ENCODE data around the gene SPEF2.
"Not testable (repeated sequence)": the region's sequence is repeated elsewhere in the genome, so short reads cannot be mapped to it uniquely, and the experiment has no call there.

The SPEF2 gene

GRCh38 chr5:35651002-35651756 lies 33.5 kb downstream of the SPEF2 start:
- peak; percentile 21 for DNase-seq (ENCODE audit: low spot score)

- DNase-seq (ENCODE audit: low spot score) = no peak
Measured at GRCh38 chr5:35656721-35657120, 39.1 kb downstream of the SPEF2 start.

- DNase-seq (ENCODE audit: low spot score) = no peak
Measured at GRCh38 chr5:35657877-35658276, 40.2 kb downstream of the SPEF2 start.

- DNase-seq (ENCODE audit: low spot score) = no peak
Measured at GRCh38 chr5:35659556-35659955, 41.9 kb downstream of the SPEF2 start.

GRCh38 chr5:35660451-35660850 lies 42.8 kb downstream of the SPEF2 start:
- DNase-seq (ENCODE audit: low spot score) = no peak

GRCh38 chr5:35664584-35664983 lies 46.9 kb downstream of the SPEF2 start:
- DNase-seq (ENCODE audit: low spot score) = no peak

- no peak for DNase-seq (ENCODE audit: low spot score)
Measured at GRCh38 chr5:35665096-35665495, 47.4 kb downstream of the SPEF2 start.

GRCh38 chr5:35668319-35668718 lies 50.7 kb downstream of the SPEF2 start:
- no peak for DNase-seq (ENCODE audit: low spot score)

- no peak for DNase-seq (ENCODE audit: low spot score)
Measured at GRCh38 chr5:35668794-35669193, 51.1 kb downstream of the SPEF2 start.

GRCh38 chr5:35671541-35672295 lies 54.1 kb downstream of the SPEF2 start:
- no peak for DNase-seq (ENCODE audit: low spot score)

- not testable (repeated sequence) for DNase-seq (ENCODE audit: low spot score)
Measured at GRCh38 chr5:35672296-35672655, 54.6 kb downstream of the SPEF2 start.

GRCh38 chr5:35672995-35673394 lies 55.3 kb downstream of the SPEF2 start:
- no peak for DNase-seq (ENCODE audit: low spot score)

- DNase-seq (ENCODE audit: low spot score) = no peak
Measured at GRCh38 chr5:35674049-35674448, 56.4 kb downstream of the SPEF2 start.

GRCh38 chr5:35675392-35675791 lies 57.7 kb downstream of the SPEF2 start:
- DNase-seq (ENCODE audit: low spot score) = no peak

GRCh38 chr5:35677878-35678277 lies 60.2 kb downstream of the SPEF2 start:
- no peak for DNase-seq (ENCODE audit: low spot score)

- no peak for DNase-seq (ENCODE audit: low spot score)
Measured at GRCh38 chr5:35678661-35679060, 61.0 kb downstream of the SPEF2 start.

GRCh38 chr5:35679357-35679756 lies 61.7 kb downstream of the SPEF2 start:
- DNase-seq (ENCODE audit: low spot score) = no peak

GRCh38 chr5:35681911-35682310 lies 64.2 kb downstream of the SPEF2 start:
- no peak for DNase-seq (ENCODE audit: low spot score)

- DNase-seq (ENCODE audit: low spot score) = no peak
Measured at GRCh38 chr5:35683466-35683865, 65.8 kb downstream of the SPEF2 start.

- no peak for DNase-seq (ENCODE audit: low spot score)
Measured at GRCh38 chr5:35685161-35685560, 67.5 kb downstream of the SPEF2 start.

- no peak for DNase-seq (ENCODE audit: low spot score)
Measured at GRCh38 chr5:35687961-35688360, 70.3 kb downstream of the SPEF2 start.

GRCh38 chr5:35694481-35694880 lies 76.8 kb downstream of the SPEF2 start:
- no peak for DNase-seq (ENCODE audit: low spot score)

- no peak for DNase-seq (ENCODE audit: low spot score)
Measured at GRCh38 chr5:35698047-35698808, 80.6 kb downstream of the SPEF2 start.

All from SW480 (cell line).